Measurements from ENCODE around the gene AP4M1.

DNA sequence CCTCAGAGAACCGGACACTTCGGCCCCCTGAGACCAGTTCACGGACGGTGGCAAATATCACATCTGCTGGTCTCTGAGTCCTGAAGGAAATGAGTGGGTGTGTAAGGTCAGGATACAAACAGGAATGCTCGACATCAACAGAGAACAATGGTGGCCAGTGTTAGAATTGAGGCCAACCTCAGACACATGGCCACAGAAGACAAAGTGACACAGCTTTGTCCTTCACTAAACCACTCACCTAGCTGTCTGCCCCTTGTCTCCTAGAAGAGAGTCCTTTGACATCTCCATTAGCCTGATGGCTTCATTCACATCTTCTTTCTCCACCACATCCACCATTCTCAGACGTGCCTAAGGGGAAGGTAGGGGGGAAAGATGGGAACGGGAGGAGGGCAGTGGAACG lies 8.4 kb upstream of the AP4M1 start:
- TF ChIP-seq, protein P1, sequence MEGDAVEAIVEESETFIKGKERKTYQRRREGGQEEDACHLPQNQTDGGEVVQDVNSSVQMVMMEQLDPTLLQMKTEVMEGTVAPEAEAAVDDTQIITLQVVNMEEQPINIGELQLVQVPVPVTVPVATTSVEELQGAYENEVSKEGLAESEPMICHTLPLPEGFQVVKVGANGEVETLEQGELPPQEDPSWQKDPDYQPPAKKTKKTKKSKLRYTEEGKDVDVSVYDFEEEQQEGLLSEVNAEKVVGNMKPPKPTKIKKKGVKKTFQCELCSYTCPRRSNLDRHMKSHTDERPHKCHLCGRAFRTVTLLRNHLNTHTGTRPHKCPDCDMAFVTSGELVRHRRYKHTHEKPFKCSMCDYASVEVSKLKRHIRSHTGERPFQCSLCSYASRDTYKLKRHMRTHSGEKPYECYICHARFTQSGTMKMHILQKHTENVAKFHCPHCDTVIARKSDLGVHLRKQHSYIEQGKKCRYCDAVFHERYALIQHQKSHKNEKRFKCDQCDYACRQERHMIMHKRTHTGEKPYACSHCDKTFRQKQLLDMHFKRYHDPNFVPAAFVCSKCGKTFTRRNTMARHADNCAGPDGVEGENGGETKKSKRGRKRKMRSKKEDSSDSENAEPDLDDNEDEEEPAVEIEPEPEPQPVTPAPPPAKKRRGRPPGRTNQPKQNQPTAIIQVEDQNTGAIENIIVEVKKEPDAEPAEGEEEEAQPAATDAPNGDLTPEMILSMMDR (IDR thresholded peaks at IDR 0.05; ENCODE audit: poor library complexity): no peak
- no peak for TF ChIP-seq EZH2 (IDR thresholded peaks at IDR 0.05; ENCODE audit: borderline replicate concordance)
